GM18909 (cell line): Measurements from ENCODE around the gene TRABD.
"Not testable (repeated sequence)": the region's sequence is repeated elsewhere in the genome, so short reads cannot be mapped to it uniquely, and the experiment has no call there.

Experiments
- ATAC-seq: cut with Tn5 transposase; IDR thresholded peaks from one replicate; pipeline ENCODE4 v1.9.1; 2021; ENCODE audit warnings: mild to moderate bottlenecking; ENCODE audit not compliant: unreplicated experiment, poor library complexity

The TRABD gene

DNA sequence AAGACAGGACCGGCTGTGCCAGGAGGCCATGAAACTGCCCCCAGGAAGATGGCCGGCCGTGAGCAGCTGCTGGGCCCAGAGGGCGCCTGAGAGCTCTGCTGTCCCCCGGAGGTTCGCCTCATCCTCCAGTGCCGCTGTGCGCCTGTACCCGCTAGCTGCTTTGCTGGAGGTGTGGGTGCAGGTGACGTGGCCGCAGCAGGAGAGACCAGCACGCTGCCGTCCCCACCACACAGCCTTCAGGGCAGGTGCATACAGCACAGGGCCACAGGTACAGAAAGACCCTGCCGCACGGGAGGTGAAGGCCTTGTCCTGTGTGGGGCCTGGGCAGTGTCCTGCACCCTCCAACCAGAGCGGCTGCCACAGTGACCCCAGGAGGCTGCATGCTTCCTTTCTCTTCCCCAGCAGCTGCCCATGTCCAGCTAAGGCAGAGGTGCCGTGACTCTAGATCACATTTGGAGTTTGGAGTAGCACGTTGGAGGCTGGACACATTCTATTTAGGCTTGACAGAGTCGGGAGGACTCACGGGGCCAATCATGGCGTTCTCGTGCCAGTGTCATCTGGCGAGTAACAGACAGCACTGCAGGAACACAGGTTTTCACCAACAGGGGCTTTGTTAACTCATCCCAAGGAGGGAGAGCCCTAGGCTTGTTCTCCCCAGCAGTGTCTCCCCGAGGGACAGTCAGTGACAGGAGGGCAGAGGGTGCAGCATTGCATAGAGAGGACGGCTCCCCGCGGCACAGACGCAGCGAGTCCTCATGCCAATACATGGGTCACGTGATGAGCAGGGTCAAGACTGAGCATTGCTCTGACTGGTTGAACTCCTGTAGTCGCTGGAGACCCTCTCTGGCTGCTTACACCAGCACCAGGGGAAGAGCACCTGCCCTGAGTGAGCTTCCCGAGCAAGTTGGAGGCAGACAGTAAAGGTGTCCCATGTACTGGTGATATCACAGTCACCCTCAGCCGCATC, 33.9 kb upstream of the TRABD start:
- no peak for ATAC-seq

DNA sequence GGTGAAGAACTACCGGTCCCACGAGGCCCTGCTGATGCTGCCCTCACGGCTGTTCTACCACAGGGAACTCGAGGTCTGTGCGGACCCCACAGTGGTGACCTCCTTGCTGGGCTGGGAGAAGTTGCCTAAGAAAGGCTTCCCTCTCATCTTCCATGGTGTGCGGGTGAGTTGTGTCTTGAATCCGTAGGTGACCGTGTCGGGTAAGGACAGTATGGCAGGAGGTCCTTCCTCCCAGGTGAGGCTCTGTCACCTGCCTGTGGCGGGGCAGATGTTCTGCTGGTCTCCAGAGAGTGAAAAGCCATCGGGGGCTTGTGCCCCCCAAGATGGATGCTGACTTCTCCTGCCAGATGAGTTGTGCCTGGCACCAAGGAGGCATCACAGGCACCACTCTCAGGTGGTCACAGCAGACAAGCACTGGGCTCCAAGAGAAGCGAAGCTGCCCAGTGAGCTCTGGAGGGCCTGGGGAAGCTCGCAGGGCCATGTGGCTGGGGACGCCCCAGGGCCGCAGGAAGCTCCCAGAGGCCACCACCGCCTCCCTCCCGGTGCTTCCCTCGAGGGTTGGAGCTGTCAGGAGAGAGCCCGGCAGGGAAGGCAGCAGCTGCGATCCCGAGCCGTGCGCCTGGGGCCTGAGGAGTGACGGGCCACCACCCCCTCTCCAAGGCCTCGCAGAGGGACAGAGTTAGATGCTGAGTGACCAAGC, 32.5 kb upstream of the TRABD start:
- no peak for ATAC-seq

GRCh38 chr22:50153756-50154140, 32.0 kb upstream of the TRABD start:
- no peak for ATAC-seq

DNA sequence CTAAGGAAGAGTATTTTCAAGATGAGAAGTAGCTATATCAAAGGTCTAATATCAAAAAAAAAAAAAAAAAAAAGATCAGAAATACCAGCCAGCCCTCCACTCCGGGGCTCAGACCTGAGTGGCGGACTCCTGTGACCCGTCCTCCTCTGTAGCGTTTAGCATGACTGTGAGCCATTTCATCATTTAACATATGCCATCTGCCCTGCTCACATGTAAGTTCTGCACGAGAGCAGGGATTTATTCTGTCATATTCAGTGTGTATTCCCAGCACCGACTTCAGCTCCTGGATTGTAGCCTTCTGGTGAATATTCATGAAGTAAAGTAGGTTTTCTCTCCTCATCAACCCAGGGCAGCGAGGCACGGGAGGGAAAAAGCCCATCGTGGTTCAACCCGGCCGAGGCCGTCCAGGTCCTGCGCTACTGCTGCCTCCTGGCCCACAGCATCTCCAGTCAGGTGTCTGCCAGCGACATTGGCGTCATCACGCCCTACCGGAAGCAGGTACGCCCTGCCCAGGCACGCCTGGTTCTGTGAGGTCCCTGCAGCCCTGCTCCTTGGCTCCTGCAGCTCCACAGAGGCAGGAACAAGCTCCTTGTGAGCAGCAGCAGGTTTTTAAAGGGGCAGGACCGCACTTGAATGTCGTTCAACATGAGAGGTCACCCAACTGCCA, 27.9 kb upstream of the TRABD start:
- no peak for ATAC-seq

- ATAC-seq: no peak
Measured at GRCh38 chr22:50160947-50161346, 24.8 kb upstream of the TRABD start.

GRCh38 chr22:50161508-50162390, 24.0 kb upstream of the TRABD start:
- no peak for ATAC-seq

DNA sequence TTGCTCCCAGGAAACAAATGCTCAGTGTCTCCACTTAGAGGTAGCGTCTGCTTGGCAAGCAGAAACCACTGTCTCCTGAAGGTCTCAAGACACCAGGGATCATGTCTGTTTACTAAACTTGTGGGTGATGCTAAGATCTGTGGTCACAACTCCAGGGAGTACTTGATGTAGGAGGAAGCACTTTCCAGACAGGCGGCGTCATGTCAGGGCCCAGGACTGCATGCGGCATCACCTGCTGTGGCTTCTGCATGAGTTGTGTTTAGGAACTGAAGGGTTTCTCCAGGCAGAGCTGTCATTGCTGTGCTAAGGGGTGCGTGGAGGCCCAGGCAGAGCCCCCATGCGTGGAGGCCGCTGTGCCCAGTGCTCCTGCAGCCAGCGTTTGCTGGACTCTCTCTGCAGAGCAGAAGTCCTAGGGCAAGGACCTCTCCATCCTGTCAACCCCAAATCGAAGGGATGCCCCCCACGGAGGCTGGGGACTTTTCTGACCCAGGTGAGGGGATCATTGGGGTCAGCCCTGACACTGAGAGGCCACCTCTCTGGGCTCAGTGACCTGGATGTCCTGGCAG, 23.2 kb upstream of the TRABD start:
- ATAC-seq: no peak

DNA sequence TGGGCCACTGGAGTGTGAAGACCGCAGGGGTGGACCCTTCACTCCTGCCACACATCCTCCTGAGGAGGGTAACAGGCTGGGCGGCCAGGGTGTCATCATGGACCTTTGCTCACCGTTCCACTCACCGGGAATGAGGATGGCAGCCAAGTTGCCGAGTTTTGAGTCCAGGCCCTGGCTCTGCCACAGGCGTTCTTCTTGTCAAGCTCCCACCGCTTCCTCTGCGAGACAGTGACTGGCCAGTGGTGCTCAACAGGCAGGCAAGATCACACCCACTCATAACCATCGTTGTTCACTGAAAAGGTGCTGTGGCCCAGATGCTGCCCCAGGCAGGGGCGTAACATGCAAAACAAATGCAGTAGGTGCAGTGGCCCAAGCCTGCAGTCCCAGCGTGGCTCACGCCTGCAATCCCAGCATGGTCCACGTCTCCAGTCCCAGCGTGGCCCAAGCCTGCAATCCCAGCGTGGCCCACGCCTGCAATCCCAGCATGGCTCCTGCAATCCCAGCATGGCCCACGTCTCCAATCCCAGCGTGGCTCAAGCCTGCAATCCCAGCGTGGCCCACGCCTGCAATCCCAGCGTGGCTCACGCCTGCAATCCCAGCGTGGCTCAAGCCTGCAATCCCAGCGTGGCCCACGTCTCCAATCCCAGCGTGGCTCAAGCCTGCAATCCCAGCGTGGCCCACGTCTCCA, 20.1 kb upstream of the TRABD start:
- ATAC-seq: no peak

- ATAC-seq: no peak
Measured at GRCh38 chr22:50167689-50168489, 17.8 kb upstream of the TRABD start.

GRCh38 chr22:50168490-50169180, 17.1 kb upstream of the TRABD start:
- not testable (repeated sequence) for ATAC-seq

GRCh38 chr22:50169181-50169759, 16.4 kb upstream of the TRABD start:
- ATAC-seq: no peak

GRCh38 chr22:50169774-50170341, 15.9 kb upstream of the TRABD start:
- no peak for ATAC-seq

DNA sequence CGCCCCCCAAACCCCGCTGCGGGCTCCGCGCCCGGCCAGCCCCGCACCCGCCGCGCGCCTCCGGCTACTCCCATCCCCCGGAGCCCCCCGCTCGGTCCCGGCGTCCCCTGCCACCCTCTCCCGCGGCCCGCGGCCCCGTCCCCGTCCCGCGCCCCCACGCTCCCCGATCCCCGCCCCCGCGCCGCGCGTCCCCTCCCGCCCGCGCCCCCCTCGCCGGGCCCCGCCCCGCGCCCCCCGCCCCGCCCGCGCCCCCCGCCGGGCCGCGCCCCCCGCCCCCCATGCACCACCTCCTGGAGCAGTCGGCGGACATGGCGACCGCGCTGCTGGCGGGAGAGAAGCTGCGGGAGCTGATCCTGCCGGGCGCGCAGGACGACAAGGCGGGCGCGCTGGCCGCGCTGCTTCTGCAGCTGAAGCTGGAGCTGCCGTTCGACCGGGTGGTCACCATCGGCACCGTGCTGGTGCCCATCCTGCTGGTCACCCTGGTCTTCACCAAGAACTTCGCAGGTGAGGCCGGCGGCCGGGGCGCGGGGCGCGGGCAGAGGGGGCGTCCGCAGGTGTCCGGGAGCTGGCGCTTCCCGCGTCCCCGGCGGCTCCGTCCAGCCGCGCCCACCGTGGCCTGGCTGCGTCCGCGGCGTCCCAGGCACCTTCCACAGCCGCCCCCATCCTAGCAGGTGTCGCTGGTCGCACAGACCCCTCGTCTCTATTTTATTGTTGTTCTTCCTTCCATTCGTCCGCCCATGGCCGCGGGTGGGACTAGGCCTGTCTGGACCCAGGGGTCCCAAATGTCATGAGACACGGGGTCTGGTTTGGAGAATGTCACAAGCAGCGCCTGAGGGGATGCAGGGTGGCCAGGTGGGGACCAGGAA, 15.0 kb upstream of the TRABD start, which contains the start of gene PANX2:
Gene PANX2, plus strand, starts transcription at position 279 of the 866 bp plus-strand sequence. Its CDS starts 0 bp downstream, at position 279.
- ATAC-seq: no peak

GRCh38 chr22:50171319-50171964, 14.3 kb upstream of the TRABD start:
- ATAC-seq: no peak

DNA sequence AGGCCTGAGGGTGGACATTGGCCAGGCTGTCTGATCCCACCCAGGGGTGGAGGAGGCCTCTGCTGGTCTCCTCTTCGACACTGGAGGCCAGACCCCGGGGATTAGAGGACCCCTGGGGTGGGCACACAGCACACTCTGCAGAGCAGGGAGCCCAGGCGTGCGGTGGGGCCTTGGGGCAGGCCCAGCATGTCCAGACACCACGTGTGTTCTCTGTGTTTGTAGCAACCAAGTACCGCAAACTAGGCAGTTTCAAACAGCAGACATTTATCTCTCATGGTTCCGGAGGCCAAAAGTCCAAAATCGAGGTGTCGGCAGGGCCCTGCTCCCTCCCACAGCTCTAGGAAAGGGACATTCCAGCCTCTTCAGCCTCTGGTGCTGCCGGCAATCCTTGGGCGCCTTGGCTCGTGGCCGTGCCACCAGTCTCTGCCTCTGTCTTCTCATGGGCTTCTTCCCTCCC, 13.7 kb upstream of the TRABD start:
- ATAC-seq: no peak
